HG02763 (cell line): Measurements from ENCODE around the gene CD80.

Experiments used
- ATAC-seq: cut with Tn5 transposase; IDR thresholded peaks from one replicate; pipeline ENCODE4 v1.9.1; 2021; ENCODE audit warnings: mild to moderate bottlenecking, moderate library complexity; ENCODE audit not compliant: unreplicated experiment

CD80 gene

DNA sequence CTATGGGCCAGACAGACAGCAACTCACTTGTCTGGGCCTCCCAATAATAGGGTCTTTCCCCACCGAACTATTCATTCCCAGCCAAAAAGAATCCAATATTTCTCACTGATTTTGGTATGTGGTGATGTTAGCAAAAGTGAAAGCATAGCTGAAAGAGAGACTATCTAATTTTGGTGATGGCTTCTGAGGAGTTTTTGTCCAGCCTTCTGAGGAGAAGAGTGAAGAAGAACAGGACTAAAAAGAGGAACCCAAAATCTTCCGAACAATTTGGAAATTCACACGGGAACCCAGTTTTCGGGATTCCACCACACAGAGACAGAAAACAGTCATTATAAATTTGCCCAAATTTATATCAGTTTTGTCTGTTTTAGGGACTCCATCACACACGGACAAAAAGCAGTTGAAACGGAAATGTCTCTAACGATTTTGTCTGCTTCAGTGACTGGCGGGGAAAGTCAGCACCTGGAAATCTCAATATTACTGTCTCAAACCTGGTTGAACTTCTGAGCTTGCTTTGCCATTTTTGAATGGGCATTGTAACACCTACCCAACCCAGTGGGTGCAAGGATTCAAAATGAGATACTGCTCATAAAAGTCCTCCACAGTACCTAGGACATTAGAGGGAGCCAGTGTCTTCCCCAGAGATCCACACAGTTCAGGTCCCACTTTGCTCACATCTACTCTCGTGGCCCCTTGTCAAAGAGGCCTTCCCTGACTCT lies 9.1 kb downstream of the CD80 start:
- ATAC-seq, result no peak

DNA sequence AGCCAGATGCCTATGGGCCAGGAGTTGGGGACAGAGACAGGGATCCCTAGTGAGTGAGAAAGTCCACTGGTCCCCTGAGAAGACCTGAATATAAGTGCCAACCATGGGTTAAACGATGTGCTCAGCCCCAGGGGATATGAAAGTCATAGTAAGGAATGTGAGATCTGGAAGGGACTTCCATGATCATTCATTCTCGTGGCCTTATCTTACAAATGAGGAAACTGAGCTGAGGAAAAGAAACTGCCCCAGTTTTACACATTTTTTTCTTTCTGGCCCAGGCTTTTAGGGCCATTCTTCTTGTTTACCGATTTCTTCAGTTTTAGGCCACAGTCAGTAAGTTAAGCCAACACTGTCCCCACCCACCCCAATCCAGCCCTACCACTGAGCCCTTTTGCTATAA lies 11.1 kb downstream of the CD80 start:
- ATAC-seq, result no peak

DNA sequence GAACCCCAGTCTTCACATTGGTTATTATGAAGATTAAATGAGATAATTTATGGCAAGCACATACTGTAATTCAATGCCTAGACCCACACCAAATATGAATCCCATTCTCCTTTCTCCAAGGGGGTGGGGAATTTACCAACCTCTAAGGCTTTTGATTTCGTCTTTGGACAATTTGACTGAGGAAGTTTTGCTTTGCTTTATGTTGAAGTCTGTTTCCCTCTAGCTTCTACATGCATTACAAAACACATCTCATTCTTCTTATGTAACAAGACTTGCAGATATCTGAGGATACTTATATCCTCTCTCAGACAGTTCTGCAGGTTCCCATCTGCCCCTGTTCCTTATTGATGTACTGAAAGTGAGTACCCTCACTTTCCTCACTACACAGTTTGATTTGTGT lies 12.2 kb downstream of the CD80 start:
- no peak for ATAC-seq

DNA sequence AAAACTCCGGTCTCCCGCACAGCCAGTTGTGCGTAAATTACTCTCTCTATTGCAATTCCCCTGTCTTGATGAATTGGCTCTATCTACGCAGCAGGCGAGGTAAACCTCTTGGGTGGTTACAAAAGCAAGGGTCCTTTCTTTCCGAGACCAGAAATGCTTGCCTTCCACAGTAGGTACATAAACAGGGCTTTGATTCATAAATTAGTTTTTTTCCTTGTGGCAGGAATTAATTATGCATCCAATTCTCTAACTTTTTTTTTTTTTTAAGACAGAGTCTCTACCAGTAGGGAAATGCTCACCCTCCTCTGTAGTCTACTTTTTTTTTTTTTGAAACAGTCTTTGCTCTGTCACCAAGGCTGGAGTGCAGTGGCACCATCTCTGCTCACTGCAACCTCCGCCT lies 16.3 kb downstream of the CD80 start:
- no peak for ATAC-seq

DNA sequence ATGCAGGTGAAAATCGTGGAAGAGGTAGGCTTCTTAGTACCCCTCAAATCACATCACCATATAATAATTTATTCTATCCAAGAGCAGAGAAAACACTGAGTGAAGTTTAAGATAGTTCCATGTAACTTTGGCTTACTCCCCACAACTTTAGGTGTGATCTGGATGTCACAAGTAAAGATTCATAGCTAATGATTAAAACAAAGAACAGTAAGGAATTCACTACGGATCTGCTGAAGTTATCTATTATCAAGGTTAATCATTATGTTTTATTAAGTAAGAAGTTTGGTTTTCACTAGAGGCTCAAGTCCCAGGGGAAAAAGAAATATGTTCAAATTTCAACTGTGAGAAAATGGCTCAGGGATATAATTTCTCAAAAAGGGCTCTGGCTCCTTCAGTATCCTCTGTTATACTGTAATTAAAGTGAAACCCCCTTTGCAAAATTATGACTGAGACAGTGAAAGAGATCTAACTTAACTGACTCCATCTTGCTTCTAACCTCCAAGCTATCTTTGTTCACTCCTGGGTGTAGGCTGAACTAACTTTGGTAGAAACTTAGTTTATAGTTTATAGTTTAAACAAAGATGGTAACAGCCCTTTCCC lies 17.1 kb downstream of the CD80 start:
- ATAC-seq, result no peak

DNA sequence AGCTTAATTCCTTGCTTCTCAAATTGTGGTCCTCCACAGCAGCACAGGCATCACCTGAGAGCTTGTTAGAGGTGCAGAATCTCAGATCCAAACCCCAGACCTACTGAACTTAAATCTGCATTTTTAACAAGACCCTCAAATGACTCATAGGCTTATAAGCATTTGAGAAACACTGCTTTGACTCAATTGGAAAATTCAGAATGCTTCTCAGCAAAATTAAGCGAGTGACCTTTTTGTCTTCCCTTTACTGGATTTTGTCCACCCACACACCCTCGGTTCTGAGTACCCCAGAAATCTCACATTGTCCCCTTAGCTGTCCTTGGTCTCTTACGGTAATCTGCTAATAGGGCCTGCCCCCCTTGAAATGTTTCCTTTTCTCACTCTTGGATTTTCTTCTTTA lies 17.9 kb downstream of the CD80 start:
- ATAC-seq, result no peak

DNA sequence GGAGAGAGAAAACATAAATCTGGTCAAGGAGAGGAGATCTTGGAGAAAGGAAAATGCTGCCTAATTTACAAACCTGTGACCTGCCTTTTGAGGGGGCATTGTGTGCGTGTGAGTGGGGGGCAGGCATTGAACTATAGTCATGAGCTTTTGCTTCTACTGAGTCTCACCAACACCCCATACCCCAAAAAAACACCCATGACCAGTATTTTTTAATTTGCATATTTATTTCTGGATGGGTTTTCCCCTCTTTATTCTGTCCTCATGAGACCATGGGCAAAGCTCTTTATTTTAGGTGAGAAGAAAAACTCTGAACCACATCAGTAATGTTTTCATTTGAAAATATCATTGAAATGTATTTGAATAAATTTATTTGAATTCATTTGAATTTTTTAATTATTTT lies 20.6 kb downstream of the CD80 start:
- ATAC-seq, result no peak

DNA sequence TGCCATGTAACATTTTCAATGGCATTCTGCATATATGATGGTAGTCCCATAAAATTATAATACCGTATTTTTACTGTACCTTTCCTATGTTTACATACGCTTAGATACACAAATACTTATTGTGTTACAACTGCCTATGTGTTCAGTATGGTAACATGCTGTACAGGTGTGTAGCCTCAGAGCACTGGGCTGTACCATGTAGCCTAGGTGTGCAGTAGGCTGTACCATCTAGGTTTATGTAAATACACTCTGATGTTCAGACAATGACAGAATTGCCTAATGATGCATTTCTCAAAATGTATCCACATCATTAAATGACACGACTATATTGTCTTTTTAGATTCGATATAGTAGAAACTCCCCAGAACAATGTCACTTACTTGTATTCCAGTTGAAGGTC lies 22.7 kb downstream of the CD80 start:
- no peak for ATAC-seq

DNA sequence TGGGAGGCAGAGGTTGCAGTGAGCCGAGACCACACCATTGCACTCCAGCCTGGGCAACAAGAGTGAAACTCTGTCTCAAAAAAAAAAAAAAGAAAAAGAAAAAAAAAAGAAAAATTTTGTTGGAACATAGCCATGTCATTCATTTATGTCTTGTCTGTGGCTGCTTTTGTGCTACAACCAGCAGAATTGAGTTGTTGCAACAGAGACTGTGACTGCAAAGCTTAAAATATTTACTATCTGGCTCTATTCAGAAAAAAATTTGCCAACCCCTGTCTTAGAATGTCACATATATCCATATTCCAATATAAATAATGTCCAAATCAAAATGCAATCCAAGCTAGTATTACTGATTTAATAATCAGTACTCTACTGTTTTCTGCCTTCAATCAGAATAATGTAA lies 25.1 kb downstream of the CD80 start:
- no peak for ATAC-seq

DNA sequence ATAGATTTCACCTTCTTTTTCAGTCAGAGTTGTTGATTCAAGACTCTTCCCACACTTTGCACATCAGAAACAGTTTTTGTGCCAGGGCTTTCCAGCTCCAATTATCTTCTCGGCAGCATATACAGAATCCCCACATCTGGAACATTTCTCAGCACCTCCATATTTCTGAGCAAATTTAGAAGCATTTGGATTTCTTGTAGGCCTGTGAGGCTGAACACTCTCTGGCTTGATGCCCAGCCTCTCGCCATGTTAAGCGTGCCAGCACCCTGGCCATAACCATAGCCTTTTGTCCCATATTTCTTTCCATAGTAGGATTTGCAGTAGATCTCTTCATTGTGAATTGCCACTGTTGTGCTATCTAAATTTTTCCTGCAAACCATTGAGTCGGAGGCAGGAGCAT lies 28.3 kb downstream of the CD80 start:
- ATAC-seq, result no peak

DNA sequence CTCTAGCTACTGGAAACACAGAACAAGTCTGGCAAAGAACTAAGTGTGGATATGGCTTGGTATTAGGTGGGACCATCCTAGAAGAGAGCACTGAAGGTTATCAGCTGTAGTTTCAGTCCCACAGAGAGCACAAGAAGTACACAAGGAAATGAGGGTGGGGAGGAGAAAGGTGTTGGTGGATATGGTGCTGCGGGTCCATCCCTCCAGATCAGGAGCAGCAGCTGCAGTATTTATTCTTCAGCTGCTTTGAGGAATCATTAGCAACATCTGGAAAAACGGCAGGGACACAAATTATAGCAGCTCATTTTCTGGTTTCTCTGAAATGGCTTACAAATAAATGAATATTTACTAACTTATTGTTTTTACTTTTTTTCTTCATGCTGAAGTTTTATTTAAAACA lies 29.0 kb downstream of the CD80 start:
- ATAC-seq, result no peak

DNA sequence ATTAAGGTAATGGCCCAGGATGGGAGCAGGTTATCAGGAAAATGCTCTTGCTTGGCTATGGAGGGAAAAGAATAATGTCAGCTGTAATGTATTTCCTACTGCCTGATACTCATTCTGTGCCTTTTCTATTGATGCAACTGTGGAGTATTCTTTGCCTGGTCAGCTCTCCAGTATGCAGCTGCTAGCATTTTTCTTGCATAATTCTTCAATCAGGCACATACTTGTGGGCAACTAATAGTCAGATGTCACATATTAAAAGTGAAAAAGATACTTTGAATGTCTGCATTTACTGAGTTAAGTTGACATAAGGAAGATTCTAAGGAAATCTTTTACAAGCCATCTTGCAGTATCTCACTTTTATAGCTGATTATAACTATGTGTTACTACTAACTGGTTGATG lies 29.5 kb downstream of the CD80 start:
- ATAC-seq, result no peak

DNA sequence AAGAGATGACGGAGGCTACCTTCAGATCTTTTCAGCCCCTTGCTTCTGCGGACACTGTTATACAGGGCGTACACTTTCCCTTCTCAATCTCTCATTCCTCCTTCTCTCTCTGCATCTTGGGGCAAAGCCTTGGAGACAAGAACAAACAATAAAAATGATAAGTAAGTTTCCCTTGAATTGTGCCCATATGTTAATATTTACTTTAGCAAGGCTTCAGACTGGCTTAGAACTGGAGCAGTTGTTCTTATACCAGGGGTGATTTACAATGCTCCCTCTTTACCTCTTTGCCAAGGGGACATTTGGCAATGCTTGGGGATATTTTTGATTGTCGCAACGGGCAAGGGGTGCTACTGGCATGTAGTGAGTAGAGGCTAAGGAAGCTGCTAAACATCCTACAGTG lies 31.7 kb downstream of the CD80 start:
- ATAC-seq, result no peak

DNA sequence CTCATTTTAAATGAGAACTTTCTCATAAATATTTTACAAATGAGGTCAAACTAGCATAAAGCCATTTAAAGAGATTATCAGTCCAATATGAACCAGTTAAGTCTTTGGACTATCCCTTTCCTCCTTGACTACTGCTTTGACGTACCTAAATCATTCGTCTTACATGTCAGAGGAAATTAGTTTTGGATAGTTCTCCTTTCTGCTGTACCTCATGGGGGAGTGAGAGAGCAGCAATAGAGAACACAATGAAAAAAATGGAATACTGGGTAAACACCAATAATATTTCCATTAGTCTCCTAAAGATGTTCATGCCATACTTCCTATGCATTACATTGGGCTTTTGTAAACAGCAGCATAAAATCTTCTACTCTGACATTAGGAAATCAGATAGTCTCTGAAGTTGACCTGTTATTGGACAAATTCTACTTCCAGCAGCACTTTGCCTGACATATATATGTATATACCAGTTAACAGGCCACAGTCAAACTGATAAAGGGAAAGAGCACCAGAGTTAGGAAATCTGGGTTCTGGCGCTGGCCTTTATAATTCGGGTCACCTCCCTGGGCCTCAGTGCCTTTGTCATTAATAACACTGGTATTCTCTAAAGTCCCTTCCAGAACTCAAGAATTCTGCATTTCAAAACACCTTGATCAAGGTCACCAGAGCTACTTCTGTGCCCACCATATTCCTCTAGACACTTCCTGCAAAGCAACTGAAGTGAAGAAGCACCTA lies 34.3 kb downstream of the CD80 start:
- no peak for ATAC-seq

DNA sequence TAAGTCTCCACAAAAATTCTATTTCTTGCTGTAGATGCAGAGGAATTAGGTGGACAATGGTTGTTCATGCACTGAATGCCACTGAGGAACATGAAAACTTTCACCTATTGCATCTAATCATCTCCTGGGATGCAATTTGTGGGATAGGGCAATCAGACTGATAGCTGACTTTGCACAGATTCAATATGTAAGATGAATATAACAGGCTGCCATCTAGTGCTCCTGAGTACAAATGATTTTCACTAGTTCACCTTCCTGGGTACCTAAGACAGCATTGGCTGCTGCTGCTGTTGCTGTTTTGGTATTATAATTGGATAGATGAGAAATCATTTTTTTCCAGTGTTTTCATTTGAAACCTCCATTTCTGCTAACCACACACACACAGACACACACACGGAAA lies 41.4 kb downstream of the CD80 start:
- ATAC-seq, result no peak

DNA sequence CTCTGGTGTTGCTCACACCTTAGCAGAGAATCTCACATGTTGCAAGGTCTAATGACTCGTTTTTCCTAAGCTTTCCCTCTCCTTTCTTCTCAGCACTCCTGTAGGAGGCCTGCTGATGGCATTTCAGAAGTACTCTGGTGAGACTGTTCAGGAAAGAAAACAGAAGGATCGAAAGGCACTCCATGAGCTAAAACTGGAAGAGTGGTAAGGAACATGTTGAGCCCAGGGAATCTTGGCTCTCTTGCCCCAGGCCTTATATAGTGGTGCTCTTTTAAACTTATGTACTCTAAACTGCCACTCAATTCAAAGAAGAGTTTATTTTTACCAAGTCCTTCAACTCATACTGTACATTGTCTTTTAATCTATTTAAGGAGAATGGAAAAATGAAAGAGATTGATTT lies 42.3 kb downstream of the CD80 start:
- ATAC-seq, result no peak

DNA sequence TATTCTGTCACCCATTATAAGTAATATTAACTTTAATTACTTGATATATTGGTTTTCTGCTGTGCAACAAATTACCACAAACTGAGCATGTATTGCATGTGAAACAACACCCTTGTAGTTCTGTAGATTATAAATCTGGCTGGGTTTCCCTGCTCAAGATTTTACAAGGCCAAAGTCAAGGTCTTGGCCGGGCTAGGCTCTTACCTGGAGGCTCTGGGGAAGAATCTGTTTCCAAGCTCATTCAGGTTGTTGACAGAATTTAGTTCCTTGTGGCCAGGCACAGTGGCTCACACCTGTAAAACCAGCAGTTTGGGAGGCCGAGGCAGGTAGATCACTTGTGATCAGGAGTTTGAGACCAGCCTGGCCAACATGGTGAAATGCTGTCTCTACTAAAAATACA lies 44.8 kb downstream of the CD80 start:
- ATAC-seq, result no peak

DNA sequence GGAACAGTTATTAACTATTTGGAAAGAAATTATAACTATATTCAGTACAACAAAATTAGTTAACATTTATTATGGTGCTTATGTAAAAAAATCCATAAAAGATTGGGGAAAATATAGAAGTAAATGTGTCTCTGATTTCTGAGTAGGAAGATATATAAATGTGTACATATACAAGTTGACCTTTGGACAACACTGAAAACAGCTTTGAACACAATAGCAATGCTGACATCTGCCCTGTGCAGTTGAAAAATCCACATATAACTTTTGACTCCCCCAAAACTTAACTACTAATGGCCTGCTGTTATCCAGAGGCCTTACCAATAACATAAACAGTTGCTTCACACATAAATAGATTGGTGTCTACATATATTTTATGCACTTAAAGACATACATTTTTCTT lies 48.7 kb downstream of the CD80 start:
- no peak for ATAC-seq

DNA sequence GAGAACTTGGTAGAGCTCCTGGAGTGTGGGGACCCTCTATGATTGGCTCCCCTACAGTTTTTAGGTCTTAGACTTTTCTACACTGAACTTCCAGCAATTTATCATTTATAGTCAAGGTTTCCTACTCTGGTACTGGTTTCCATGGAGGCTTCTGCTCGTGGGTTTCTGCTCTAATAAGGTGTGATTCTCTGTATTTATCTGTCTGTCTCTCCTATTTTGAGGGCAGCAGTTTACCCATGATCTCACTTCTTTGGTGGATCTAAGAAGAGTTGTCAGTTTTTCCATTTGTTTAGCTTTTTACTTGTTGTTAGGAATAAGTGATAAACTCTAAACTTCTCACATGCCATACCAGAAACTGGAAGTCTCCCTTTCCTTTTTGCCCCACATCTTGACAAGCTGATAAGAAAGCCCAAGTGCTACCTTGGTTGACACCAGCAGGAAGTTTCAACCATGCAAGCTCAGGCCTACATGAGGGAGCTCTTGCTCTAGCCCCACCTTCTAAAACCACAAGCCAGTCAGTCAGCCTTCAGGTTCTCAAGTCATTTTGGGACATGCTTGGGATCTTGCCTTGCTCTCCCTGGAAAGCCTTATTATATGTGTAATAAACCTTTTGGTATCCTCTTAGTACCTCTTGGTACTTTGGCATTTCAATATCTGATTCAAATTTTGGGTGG lies 51.1 kb downstream of the CD80 start:
- peak; percentile 47 for ATAC-seq

DNA sequence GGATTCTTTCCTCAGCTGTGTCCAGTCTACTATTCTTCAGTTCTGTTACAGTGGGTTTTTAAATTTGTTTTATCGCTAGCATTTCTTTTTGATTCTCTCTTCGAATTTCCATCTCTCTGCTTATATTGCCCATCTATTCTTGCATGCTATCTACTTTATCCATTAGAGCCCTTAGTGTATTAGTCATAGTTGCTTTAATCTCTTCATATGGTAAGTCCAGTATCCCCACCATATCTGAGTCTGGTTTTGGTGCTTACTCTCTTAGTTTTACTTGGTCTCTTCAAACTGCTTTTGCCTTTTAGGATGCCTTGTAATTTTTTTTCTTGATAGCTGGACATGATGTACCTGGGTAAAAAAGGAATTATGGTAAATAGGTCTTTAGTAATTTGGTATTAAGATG lies 52.0 kb downstream of the CD80 start:
- no peak for ATAC-seq

DNA sequence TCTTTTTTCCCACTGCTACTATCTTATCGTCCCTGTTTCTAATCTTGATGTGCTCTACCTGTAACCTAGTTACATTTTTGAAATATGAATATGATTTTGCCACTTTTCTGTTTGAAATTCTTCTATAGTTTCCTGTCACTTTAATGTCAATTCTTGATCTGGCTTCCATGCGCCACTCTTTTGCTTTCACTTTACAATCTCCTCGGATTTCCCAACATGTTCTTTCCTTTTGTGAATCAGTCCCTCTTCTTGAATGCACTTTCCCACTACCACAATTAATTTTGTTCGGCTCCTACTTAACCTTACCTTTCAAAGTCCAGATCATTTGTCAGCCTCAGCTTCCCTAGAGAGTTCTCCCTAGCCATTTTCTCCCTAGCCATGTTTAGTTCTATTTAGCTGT lies 52.8 kb downstream of the CD80 start:
- no peak for ATAC-seq

DNA sequence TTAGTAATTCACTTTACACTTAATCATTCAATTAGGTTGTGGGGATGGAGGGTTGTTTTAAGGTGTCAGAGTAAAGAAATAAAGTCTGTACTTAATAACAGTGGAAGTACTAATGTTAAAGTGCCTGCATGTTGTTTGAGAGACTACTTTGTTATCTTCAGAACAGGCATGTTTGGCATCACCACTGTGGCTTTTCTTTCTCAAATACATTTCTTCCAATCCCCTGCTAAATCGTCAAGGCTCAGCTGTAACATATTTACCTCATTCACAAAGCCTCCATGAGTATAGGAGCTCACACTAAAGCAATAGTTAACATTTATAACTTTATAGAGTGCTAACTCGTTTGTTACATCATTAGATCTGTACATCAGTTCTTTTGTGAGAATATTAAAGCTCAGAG lies 58.5 kb downstream of the CD80 start:
- no peak for ATAC-seq
